Motor neuron (in vitro differentiated cells): Measurements from ENCODE around the gene SLC22A4. TPM values are rescaled to one million over a fixed set of nuclear protein-coding genes. Genes with fewer than 3 reads are reported as not detected.

Experiments
- ATAC-seq, 8 experiments: fragments of 200-7000 bp; cut with Tn5 transposase; replicated peaks in 6 of 8; 2 replicates each; pipeline ENCODE4 v1.8.0; 2021; ENCODE audit warnings: mild to moderate bottlenecking in 8 of 8, moderate library complexity in 8 of 8
- H3K27ac ChIP-seq, 2 donors: fragments of 250-450 bp; sonication (Bioruptor Pico); 2 replicates each; pipeline ENCODE4 v1.9.0; 2021; ENCODE audit warnings: antibody characterized with exemption in 2 of 2, mild to moderate bottlenecking in 2 of 2, moderate library complexity in 1 of 2
- H3K4me1 ChIP-seq, 2 donors: fragments of 250-450 bp; sonication (Bioruptor Pico); replicated peaks in 1 of 2; 2 replicates each; pipeline ENCODE4 v1.6.1; 2021; ENCODE audit warnings: antibody characterized with exemption in 2 of 2, mild to moderate bottlenecking in 2 of 2, moderate library complexity in 1 of 2
- H3K4me3 ChIP-seq, 5 donors: fragments of 250-450 bp; sonication (Bioruptor Pico); 2 replicates each; pipeline ENCODE4 v1.9.0; 2021; ENCODE audit warnings: antibody characterized with exemption in 5 of 5, mild to moderate bottlenecking in 5 of 5, moderate library complexity in 4 of 5
- WGBS, 10 experiments: fragments of 450-650 bp; shearing (Covaris generic); methylation state at CpG; one replicate each; pipeline ENCODE4 v1.0.0; 2022; 5-methylcytosine and 5-hydroxymethylcytosine counted together
- in situ Hi-C, 9 experiments: fragments of 400-800 bp; cut with MboI; loops; one replicate each; pipeline ENCODE4 v1.15.0; 2021; ENCODE audit warnings: low sequenced_read_pairs in 9 of 9, low pct_unique_long_range_greater_than_20kb in 2 of 9; ENCODE audit not compliant: unreplicated experiment in 9 of 9
- total RNA-seq, 8 experiments: library from RNA; unstranded; fragments of 300-600 nt; gene quantifications; 2 replicates each; pipeline versions ENCODE4 v1.2.3 to v1.2.4, GENCODE V29; 2022

Gene SLC22A4
- total RNA-seq, 8 experiments from 2014 or later, result 0.46 to 2.6 (median 1.4) TPM

GRCh38 chr5:132387640-132388117, 93.5 kb downstream of the SLC22A4 start:
- no peak overlapping the region for H3K4me3 ChIP-seq
- H3K27ac ChIP-seq, result no peak overlapping the region
- in situ Hi-C loops, result loop anchor here in 2 of 9 experiments (10.0 to 25.0 kb wide), 2 partner anchors 100 to 117 kb away; partner anchors contain the start of gene IRF1 (in 1 of the 2)

GRCh38 chr5:132388244-132389050, 94.3 kb downstream of the SLC22A4 start:
- ATAC-seq, result no peak
- H3K27ac ChIP-seq, result no peak overlapping the region
- in situ Hi-C loops, result loop anchor here in 2 of 9 experiments (10.0 to 25.0 kb wide), 2 partner anchors 99 to 116 kb away; partner anchors contain the start of gene IRF1 (in 1 of the 2)
- 17 to 94% (median 78%) methylated on average over 1 to 8 of the region's 8 CpGs for WGBS, 10 experiments
- H3K4me1 ChIP-seq, result peaks cover 0 to 10% of the 10 kb centered on the region in 2 donors
- no peak overlapping the region for H3K4me3 ChIP-seq

More at GRCh38 chr5:132387640-132388117, 93.5 kb downstream of the SLC22A4 start:
- ATAC-seq, result peak in 3 of 8 experiments; percentile 23 to 52 (median 38)
- WGBS, 10 experiments, result 17 to 80% (median 60%) methylated on average over 1 to 3 of the region's 4 CpGs; no CpG with 5 or more reads in 3 of the 10 experiments
- peaks cover 0 to 10% of the 10 kb centered on the region in 2 donors for H3K4me1 ChIP-seq

GRCh38 chr5:132389051-132389331, 94.8 kb downstream of the SLC22A4 start:
- in situ Hi-C loops, result loop anchor here in 2 of 9 experiments (10.0 to 25.0 kb wide), 2 partner anchors 98 to 116 kb away; partner anchors contain the start of gene IRF1 (in 1 of the 2)
- Histone ChIP-seq H3K4me1 (peaks cover 0 to 10% of the 10 kb centered on the region in 2 donors), H3K4me3 (no peak overlapping the region), H3K27ac (no peak overlapping the region)
- 89 to 100% (median 100%) methylated on average over 1 of the region's 1 CpG; no CpG with 5 or more reads in 6 of the 10 experiments for WGBS, 10 experiments
- no peak for ATAC-seq

GRCh38 chr5:132389585-132390286, 95.5 kb downstream of the SLC22A4 start:
- WGBS, 10 experiments, result 15 to 87% (median 80%) methylated on average over 1 to 8 of the region's 10 CpGs; no CpG with 5 or more reads in 5 of the 10 experiments
- H3K4me3 ChIP-seq, result no peak overlapping the region
- in situ Hi-C loops, result loop anchor here in 2 of 9 experiments (10.0 to 25.0 kb wide), 2 partner anchors 98 to 115 kb away; partner anchors contain the start of gene IRF1 (in 1 of the 2)
- peaks cover 0 to 10% of the 10 kb centered on the region in 2 donors for H3K4me1 ChIP-seq
- H3K27ac ChIP-seq, result no peak overlapping the region
- peak; percentile 72 to 98 (median 93) for ATAC-seq

GRCh38 chr5:132391247-132391646, 97.1 kb downstream of the SLC22A4 start:
- in situ Hi-C loops, result loop anchor here in 1 of 9 experiments (25.0 kb wide), 1 partner anchor 96 kb away; the partner anchor contains the start of gene IRF1
- no peak for ATAC-seq
- H3K4me1 ChIP-seq, result peaks cover 0 to 10% of the 10 kb centered on the region in 2 donors
- H3K4me3 ChIP-seq, result no peak overlapping the region
- no peak overlapping the region for H3K27ac ChIP-seq
- 0 to 100% (median 80%) methylated on average over 1 to 5 of the region's 5 CpGs; no CpG with 5 or more reads in 1 of the 10 experiments for WGBS, 10 experiments

GRCh38 chr5:132391870-132392269, 97.7 kb downstream of the SLC22A4 start:
- Histone ChIP-seq H3K27ac (no peak overlapping the region), H3K4me3 (no peak overlapping the region), H3K4me1 (peaks cover 0 to 10% of the 10 kb centered on the region in 2 donors)
- in situ Hi-C loops, result loop anchor here in 1 of 9 experiments (25.0 kb wide), 1 partner anchor 95 kb away; the partner anchor contains the start of gene IRF1
- ATAC-seq, result no peak

GRCh38 chr5:132392411-132392810, 98.2 kb downstream of the SLC22A4 start:
- in situ Hi-C loops, result loop anchor here in 1 of 9 experiments (25.0 kb wide), 1 partner anchor 95 kb away; the partner anchor contains the start of gene IRF1
- Histone ChIP-seq H3K4me1 (peaks cover 0 to 10% of the 10 kb centered on the region in 2 donors), H3K27ac (no peak overlapping the region), H3K4me3 (no peak overlapping the region)
- WGBS, 10 experiments, result 60 to 100% (median 86%) methylated on average over 1 to 6 of the region's 8 CpGs
- no peak for ATAC-seq

GRCh38 chr5:132392978-132393825, 99.0 kb downstream of the SLC22A4 start:
- WGBS, 10 experiments, result 17 to 100% (median 88%) methylated on average over 1 to 5 of the region's 6 CpGs; no CpG with 5 or more reads in 1 of the 10 experiments
- in situ Hi-C loops, result loop anchor here in 1 of 9 experiments (25.0 kb wide), 1 partner anchor 94 kb away; the partner anchor contains the start of gene IRF1
- peaks cover 0 to 5% of the 10 kb centered on the region in 2 donors for H3K4me1 ChIP-seq

More at GRCh38 chr5:132392978-132393825, 99.0 kb downstream of the SLC22A4 start:
- no peak overlapping the region for H3K4me3 ChIP-seq
- H3K27ac ChIP-seq, result no peak overlapping the region
- no peak for ATAC-seq

Other genes starting within 250 kb of the SLC22A4 start
- gene IL3, start 233.7 kb upstream of the SLC22A4 start, total RNA-seq, result under 1 TPM in 1 of 8 experiments, not detected in 7; 0.38 TPM
- not detected for gene CSF2, start 220.6 kb upstream of the SLC22A4 start, total RNA-seq
- 10 to 100 TPM in 5 of 8 experiments, 1 to 10 TPM in 3; 4.6 to 85.2 (median 34.2) TPM for gene P4HA2, start 66.5 kb upstream of the SLC22A4 start, total RNA-seq
- 10 to 100 TPM in 5 of 8 experiments, 1 to 10 TPM in 3; 3.8 to 68.2 (median 19.9) TPM for gene PDLIM4, start 36.7 kb upstream of the SLC22A4 start, total RNA-seq
- 1 to 10 TPM; 1.1 to 7.0 (median 3.1) TPM for gene SLC22A5, start 75.3 kb downstream of the SLC22A4 start, total RNA-seq
- gene IRF1, start 196.4 kb downstream of the SLC22A4 start, total RNA-seq, result 10 to 100 TPM in 4 of 8 experiments, 1 to 10 TPM in 4; 1.4 to 29.2 (median 9.0) TPM
- gene IL5, start 249.1 kb downstream of the SLC22A4 start, total RNA-seq, result 1 to 10 TPM in 1 of 8 experiments, under 1 TPM in 1, not detected in 6; 0.33 to 2.7 TPM